ENCODE data around the gene ARPC1A.
"Not testable (repeated sequence)": the region's sequence is repeated elsewhere in the genome, so short reads cannot be mapped to it uniquely, and the experiment has no call there.

Gene ARPC1A

DNA sequence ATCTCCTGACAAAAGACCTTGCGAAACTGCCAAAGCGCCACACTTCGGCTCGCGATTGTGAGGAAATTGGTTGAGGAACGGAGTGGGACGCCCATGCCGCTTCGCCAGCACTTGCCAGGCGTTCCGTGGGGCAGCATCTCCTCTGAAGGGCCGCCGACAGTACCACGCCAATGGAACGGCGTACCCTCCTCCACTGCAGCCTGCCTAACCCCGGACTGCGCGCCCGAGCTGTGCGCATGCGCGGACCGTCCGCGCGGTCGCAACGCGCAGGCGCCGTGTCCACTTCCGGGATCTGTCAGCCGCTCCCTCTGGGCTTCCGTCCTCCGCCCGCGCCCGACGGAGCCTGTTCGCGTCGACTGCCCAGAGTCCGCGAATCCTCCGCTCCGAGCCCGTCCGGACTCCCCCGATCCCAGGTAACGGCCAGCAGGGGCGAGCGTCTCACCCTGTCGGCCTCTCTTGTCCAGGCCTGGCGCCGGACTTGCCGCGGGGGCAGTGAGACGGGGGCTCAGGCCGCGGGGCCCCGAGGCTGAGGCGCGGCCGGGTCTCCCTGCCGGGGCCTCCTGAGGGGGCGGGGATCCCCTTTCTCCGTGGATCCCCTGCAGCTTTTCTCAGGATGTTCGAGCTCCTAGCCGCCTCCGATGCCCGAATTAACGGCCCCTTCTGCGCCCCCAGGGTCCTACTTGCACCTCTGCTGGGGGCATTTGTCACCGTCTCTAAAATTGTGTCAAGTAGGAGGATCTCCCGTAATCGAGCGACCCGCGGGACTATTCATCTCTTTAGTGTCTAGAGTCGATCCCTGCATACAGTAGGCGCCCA is at the start of gene ARPC1A:
Gene ARPC1A, plus strand, starts transcription at position 307 of the 816 bp plus-strand sequence. CDS start 7,456 bp downstream, outside the sequence.
- DNase-seq (ENCODE audit: low read depth, low spot score), result peak; percentile 97

DNA sequence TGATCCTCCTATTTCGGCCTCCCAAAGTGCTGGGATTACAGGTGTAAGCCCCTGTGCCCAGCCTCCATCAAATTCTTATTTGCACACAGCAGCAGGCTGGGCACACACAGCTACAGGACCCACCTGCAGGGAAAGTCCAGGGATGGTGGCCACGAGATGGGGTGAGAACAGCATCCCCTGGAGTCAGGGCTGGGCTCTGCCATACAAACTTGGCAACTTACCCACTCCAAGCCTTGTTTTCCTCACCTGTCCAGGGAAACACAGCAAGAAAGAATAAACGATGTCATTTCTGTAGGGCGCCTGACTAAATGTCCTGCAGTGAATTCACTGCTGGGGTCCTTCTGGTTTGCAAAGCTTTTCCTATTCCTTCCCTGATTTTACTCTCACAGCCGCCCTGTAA is 47.5 kb upstream of the ARPC1A start:
- DNase-seq (ENCODE audit: low read depth, low spot score), result no peak

DNA sequence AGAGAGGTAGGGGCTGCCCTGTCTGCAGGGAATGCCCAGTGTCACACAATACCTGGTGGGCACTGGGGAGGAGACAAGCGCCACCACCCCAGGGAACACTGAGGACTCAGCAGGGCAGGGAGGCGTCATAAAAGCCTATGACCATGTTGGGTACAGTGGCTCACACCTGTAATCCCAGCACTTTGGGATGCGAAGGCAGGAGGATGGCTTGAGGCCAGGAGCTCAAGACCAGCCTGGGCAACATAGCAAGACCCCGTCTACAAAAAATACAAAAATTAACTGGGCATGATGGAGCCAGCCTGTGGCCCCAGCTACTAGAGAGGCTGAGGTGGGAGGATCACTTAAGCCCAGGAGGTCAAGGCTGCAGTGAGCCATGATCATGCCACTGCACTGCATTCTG is 41.5 kb upstream of the ARPC1A start:
- not testable (repeated sequence) for DNase-seq (ENCODE audit: low read depth, low spot score)

DNA sequence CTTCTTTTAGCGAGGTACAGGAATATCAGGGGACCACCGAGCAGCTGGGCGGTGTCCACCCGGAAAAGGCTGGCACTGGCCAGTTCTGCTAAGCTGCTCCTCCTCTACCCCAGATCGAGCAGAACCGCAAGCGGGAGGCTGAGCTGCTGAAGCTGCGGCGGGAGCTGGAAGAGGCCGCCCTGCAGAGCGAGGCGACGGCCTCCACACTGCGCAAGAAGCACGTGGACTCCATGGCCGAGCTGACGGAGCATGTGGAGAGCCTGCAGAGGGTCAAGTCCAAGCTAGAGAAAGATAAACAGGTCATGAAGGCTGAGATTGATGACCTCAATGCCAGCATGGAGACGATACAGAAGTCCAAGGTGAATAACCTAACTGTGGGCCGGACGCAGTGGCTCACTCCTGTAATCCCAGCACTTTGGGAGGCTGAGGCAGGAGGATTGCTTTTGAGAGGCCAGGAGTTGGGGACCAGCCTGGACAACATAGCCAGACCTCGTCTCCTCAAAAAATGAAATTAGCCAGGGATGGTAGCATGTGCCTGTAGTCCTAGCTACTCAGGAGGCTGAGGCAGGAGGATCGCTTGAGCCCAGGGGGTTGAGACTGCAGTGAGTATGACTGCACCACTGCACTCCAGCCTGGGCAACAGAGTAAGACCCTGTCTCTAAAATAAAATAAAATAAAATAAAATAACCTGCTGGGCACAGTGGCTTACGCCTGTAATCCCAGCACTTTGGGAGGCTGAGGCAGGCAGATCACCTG is 37.7 kb upstream of the ARPC1A start:
- DNase-seq (ENCODE audit: low read depth, low spot score), result no peak

DNA sequence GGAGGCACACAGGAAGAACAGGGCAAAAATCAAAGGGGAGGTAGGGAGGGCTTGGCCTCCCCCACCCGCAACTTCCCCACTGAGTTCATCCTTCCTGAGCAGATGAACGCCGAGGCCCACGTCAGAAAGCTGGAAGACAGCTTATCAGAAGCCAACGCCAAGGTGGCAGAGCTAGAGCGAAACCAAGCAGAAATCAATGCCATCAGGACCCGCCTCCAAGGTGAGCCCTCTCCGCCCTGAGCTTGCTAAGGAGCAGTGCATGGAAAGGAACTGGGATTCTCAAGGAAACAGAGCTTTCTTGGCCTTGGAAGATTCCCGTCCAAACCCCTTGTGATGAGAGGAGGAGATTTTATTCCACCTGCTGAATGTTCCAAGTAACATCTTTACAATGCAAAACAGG is 36.5 kb upstream of the ARPC1A start:
- no peak for DNase-seq (ENCODE audit: low read depth, low spot score)

DNA sequence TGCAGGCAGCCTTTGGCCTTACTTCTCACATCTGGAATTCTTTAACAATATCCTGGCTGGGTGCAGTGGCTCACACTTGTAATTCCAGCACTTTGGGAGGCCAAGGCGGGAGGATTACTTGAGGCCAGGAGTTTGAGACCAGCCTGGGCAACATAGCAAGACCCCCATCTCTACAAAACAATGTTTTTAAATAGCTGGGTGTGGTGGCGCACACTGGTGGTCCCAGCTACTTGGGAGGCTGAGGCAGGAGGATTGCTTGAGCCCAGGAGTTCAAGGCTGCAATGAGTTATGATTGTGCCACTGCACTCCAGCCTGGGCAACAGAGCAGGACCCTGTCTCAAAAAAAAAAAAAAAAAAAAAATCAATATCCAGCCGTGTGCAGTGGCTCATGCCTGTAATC is 35.5 kb upstream of the ARPC1A start:
- not testable (repeated sequence) for DNase-seq (ENCODE audit: low read depth, low spot score)

DNA sequence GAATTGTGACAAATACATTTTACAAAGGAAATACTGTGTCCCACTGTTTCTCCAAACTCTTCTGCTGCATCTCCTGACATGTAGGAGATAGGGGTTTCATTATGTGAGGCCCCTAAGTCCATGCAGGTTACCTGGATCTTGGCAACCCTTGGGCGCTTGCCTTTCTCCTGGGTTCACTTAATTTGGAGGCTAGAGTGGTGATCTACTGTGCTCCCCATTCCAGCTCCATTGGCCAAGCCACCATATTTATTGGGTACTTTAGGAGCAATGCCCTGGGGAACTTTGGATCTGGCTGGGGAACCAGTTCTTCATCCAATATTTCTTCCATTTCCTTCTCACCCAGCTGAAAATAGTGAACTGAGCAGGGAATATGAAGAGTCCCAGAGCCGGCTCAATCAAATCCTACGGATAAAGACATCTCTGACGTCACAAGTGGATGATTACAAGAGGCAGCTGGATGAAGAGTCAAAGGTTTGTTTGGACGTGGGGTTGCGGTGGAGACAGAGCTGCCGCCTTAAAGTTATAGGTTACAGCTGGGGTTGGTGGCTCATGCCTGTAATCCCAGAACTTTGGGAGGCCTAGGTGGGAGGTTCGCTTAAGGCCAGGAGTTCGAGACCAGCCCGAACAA is 34.6 kb upstream of the ARPC1A start:
- DNase-seq (ENCODE audit: low read depth, low spot score), result no peak

DNA sequence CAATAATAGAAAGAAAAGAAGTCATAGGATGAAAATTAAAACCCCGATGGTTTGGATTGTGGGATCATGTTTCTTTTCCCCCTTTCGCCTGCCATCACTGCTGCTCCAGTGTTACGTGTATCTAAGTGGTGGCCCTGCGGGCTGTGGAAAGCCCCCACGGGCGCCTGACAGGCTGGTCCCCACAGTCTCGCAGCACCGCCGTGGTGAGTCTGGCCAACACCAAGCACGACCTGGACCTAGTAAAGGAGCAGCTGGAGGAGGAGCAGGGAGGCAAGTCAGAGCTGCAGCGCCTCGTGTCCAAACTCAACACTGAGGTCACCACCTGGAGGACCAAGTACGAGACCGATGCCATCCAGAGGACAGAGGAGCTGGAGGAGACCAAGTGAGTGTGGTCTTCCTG is 33.6 kb upstream of the ARPC1A start:
- DNase-seq (ENCODE audit: low read depth, low spot score), result no peak

DNA sequence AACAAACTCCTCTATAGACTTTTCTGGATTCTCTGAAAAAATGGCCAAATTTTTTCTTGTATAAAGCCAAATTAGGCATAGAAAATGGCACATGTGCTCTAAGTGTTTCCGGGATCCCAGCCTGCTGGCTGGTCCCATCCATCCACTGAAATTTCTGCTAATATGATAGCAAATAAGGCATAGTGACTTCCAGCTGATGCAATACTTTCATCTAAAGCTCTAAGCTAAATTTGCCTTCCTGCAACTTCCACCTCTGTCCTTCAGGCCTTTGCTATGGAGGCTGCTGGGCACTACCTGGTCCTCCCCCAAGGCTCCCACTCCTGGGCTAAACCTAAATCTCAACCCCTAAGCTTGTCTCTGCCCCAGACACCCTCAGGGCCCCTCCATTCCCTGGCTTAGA is 32.5 kb upstream of the ARPC1A start:
- no peak for DNase-seq (ENCODE audit: low read depth, low spot score)

DNA sequence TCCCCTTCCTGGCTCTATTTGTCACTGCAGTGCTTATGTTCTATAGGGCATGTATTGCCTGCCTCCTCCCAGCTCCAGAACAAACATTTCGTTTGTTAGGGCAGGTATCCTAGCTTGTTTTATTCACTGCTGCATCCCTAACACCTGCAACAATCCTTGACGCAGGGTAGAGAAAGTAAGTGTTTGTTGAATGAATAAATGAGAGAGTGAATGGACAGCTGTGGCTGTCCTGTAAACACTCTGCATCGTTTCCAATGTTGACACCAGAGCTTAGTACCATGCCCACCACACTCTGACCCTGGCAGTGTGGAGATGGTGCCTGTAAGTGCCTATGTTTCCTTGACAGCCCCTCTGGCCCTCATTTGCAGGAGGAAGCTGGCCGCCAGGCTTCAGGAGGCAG is 32.0 kb upstream of the ARPC1A start:
- no peak for DNase-seq (ENCODE audit: low read depth, low spot score)

DNA sequence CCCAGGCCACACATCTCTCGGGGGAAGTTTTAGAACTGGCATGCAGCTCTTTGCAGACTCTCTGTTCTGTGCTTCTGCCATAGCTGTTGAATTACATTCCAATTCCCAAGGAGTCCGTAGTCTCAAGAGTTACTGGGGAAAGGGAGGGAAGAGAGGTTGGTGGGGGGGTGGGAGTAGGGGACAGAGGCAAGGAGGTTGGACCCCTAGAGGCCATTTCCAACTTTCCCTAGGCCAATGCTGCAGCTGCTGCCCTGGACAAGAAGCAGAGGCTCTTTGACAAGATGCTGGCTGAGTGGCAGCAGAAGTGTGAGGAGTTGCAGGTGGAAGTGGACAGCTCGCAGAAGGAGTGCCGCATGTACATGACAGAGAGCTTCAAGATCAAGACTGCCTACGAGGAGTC is 29.2 kb upstream of the ARPC1A start:
- DNase-seq (ENCODE audit: low read depth, low spot score), result peak; percentile 37

DNA sequence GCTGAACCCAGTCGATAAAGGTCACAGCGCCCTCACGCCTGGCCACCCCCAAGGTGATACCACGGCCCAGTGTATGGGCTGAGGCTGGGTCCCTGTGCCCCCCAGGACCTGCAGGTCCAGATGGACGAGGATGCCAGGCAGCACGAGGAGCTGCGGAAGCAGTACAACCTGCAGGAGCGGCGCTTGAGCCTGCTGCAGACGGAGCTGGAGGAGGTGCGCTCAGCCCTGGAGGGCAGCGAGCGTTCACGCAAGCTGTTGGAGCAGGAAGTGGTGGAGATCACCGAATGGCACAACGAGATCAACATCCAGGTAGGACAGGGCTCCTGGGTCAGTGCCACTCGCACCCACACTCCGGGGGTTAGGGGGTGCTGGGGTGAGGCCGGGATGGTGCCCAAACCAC is 24.2 kb upstream of the ARPC1A start:
- no peak for DNase-seq (ENCODE audit: low read depth, low spot score)

DNA sequence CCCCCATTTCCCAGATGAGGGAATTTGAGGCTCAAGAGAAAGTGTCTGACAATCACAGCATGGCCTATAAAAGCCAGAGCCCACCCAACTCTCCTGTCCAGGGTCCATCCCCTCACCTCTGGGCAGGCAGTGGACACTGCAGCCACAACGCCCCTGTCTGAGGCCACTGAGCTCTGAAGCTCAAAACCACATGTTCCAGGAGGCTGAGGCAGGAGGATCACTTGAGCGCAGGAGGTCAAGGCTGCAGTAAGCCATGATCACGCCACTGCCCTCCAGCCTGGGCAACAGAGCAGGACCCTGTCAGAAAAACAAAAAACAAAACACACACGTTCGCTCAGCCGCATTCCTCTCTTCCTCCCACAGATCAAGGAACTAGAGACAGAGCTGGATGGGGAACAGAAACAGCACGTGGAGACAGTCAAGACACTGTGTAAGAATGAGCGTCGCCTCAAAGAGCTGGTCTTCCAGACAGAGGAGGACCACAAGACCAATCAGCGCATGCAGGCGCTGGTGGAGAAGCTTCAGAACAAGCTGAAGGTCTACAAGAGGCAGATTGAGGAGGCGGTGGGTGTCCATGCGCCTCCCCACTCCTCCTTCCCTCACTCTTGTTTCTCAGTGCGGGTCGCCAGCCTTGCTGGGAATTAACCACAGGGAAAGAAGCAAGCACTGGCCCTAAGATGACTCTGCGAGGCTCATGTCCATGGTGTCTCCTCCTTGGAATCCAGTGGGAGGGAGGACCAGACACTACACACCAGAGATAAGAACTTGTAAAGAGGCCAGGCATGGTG is 20.0 kb upstream of the ARPC1A start:
- DNase-seq (ENCODE audit: low read depth, low spot score), result no peak

DNA sequence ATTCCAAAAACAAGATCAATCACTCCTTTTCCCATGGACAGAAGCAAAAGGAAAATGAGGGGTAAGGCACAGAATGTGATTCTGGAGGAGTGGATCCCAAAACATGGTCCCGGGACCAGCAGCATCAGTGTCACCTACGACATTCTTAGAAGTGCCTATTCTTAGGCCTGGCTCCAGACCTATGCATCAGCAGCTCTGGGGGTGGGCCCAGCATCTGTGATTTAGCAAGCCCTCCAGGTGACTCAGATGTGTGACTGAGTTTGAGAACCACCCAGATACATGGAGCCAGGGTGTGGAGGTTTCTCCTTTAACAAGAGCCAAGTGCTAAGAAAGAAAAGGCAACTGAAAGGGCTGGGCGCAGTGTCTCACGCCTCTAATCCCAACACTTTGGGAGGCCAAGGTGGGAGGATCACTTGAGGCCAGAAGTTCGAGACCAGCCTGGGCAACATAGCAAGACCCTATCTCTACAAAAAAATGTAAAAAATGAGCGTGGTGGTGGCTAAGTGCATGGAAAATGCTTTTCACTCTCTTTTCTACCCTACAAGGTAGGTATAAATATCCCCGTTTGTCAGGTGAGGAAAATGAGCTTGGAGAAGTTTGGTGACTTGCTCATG is 17.1 kb upstream of the ARPC1A start:
- no peak for DNase-seq (ENCODE audit: low read depth, low spot score)

DNA sequence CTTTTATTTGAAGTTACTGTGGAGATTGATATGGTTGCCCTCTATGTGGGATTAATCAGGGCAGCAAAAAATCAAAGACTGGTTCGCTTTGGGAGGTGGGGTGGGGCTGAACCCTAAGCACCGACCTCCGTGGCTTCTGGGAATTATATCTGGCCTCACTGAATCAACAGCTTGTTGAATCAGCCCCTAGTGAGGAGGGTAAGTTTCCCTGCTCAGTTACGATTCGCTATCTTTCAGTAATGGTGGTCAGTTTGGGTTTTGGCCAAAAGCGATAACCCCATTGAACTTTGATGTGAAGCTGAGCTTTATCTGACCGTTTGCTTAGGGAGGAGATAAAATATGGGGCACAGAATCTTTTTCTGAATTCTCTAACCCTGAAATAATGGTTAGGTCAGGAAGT is 16.6 kb upstream of the ARPC1A start:
- DNase-seq (ENCODE audit: low read depth, low spot score), result no peak

DNA sequence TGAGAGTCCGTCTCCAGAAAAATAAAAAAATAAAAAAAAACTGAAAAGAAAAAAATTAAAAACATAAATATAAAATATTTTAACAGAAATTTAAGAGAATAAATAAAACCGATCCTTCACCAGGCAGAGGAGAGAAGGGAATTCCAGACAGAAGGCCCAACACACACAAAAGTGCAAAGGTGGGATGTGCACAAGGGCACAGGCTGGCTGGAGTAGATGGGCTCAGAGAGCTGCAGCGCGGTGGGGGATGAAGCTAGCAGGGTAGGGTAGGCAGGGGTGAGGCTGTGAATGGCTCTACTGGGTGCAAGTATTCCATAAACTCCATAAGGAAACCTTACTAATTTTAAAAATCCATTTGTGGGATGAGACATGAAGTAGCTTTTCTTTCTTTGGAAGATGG is 15.7 kb upstream of the ARPC1A start:
- no peak for DNase-seq (ENCODE audit: low read depth, low spot score)

DNA sequence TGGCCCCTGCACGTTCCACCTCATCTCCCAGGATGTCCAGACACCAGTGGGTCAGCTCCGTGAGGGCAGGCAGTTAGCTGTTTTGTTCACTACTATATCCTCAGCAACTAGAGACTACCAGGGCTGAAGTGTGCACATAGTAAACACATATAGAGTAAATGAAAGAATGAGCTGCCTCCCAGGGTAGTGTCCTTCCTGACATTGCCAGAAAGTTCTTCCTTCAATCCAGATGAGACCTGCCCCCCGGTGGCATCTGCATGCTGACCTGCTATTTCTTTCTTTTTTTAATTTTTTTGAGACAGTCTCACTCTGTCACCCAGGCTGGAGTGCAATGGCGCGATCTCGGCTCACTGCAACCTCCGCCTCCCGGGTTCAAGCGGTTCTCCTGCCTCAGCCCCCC is 14.0 kb upstream of the ARPC1A start:
- no peak for DNase-seq (ENCODE audit: low read depth, low spot score)

DNA sequence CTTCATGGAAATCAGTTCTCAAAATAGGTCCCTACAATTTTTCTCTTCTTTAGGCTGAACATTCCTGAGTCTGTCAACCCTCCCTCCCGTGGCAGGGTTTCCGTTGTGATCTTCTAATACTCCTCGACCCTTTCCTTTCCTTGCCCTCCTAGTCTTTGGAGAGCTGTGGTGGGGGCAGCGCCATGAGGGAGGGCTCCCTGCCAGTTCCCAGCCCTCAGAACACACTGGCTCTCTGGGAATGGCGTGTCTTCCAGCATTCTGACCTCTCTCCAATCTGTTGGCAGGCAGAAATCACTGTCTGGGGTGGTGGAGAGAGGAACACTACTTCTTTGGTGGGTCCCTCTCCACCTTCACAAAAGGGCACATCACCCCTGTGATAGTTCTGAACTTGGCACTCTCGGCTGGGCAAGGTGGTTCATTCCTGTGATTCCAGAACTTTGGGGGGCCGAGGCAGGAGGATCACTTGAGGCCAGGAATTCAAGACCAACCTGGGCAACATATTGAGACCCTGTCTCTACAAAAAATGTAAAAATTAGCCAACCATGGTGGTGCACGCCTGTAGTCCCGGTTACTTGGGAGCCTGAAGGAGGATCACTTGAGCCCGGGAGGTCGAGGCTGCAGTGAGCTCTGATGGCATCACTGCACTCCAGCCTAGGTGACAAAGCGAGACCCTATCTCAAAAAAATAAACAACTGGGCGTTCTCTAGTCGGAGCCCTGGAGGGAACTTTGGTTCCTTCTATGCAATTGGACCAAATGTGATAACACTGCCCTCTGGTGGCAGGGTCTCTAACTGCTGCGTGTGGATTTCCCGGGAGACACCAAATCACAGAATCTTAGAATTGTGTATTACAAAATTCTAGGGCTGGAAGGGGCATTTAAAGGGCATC is 13.1 kb upstream of the ARPC1A start:
- DNase-seq (ENCODE audit: low read depth, low spot score), result peak; percentile 81

DNA sequence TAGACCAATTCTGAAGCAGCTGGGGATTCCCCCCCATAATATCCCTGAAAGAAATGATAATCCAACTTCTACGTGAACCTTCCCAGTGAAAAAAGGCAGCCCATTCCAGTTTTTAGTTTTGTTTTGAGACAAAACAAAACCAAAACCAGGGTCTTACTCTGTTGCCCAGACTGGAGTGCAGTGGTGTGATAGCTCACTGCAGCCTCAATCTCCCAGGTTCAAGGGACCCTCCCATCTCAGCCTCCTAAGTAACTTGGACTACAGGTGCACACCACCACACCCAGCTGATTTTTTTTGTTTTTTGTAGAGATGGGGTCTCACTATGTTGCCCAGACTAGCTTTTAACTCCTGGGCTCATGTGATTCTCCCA is 12.5 kb upstream of the ARPC1A start:
- DNase-seq (ENCODE audit: low read depth, low spot score), result no peak

DNA sequence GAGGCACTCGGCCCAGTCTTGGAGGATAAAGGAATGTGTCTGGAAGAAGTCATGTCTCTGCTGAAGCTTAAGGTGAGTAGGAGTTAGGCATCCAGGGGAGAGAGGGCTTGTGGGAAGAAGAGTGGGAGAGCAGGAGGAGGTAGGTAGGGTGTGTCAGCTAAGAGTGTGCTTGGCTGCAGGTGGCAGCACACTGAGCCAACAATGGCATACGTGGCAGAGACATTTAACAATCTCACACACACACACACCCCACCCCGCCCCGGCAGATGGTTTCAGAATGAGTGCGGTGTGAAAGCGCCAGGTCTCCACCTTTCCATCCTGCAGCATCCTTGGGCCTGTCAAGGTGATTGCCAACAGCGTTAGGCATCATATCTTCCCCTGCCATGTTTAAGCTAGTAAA is 11.2 kb upstream of the ARPC1A start:
- no peak for DNase-seq (ENCODE audit: low read depth, low spot score)

Data from ELF-1 (cell line).